K562 treated with DMSO at 1 percent for 4 hours (cell line): ENCODE results near the gene SLC4A1. TPM values are rescaled to one million over a fixed set of nuclear protein-coding genes. Genes with fewer than 3 reads are reported as not detected.

Source experiments
- total RNA-seq: library from RNA; unstranded; fragments of 300-600 nt; gene quantifications from 2 replicates; pipeline ENCODE4 v1.2.3, GENCODE V29; 2022; ENCODE audit not compliant: insufficient read depth

SLC4A1 gene
- 14.3 and 22.0 TPM in 2 replicates for total RNA-seq

GRCh38 chr17:44267818-44268490 lies at the start of gene SLC4A1:
SLC4A1 (minus strand) TSS chr17:44268135; CDS start chr17:44262866, 5,269 bp downstream.

DNA sequence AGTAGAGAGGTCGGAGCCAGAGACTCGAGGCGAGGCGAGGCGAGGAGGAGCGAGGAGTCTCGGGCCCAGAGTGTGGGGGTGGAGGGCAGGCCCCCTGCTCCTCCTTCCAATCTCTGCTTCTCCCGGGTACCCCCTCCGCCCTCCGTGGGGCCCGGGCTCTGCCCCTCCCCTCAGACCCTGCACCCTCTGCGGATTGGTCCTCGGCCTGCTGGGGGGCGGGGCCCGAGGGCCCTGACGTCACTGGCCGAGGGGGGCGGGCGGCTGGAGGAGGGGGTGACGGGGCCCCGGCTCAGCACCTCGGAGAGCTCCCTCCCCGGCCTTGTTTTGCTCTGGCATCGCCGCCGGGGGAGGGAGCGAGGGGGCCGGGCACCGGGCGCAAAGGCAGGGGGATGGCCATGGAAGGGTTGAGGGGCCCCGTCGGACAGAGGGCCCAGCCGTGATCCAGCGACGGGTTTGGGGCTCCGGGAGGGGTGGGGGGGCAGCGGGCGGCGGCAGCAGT lies 40.4 kb upstream of the SLC4A1 start, which contains the start of gene RUNDC3A:
Gene RUNDC3A (plus strand): TSS at position 282 of the 499 bp plus-strand sequence. CDS start 232 bp downstream, outside the sequence.

DNA sequence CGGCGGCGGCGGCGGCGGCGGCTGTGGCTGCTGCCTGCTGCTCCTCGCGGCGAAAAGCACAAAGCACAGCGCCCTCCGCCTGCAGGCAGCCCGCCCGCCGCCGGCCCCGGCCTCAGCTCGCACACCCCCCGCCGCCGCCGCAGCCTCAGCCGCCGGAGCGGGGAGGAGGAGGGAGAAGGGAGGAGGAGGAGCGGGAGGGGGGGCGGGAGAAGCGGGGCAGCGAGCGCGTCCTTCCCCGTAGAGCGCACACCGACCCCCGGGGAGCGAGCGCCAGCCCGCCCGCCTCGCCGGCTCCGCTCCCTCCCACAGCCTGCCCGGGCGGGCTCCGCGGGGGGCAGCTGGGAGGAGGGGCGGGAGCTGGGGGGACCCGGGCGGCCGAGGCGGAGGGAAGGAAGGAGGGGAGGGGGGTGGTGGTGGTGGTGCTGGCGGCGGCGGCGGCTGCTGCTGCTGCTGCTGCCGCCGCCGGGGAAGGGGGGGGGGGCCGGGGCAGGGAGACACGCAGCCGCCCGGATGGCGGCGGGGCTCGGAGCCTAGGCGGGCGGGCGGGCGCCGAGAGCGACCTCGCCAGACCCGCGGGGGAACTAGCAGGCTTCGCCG lies 48.2 kb downstream of the SLC4A1 start, which contains the start of gene UBTF:
Gene UBTF (minus strand): TSS at position 60 of the 597 bp plus-strand sequence. CDS start 1,446 bp downstream, outside the sequence.

DNA sequence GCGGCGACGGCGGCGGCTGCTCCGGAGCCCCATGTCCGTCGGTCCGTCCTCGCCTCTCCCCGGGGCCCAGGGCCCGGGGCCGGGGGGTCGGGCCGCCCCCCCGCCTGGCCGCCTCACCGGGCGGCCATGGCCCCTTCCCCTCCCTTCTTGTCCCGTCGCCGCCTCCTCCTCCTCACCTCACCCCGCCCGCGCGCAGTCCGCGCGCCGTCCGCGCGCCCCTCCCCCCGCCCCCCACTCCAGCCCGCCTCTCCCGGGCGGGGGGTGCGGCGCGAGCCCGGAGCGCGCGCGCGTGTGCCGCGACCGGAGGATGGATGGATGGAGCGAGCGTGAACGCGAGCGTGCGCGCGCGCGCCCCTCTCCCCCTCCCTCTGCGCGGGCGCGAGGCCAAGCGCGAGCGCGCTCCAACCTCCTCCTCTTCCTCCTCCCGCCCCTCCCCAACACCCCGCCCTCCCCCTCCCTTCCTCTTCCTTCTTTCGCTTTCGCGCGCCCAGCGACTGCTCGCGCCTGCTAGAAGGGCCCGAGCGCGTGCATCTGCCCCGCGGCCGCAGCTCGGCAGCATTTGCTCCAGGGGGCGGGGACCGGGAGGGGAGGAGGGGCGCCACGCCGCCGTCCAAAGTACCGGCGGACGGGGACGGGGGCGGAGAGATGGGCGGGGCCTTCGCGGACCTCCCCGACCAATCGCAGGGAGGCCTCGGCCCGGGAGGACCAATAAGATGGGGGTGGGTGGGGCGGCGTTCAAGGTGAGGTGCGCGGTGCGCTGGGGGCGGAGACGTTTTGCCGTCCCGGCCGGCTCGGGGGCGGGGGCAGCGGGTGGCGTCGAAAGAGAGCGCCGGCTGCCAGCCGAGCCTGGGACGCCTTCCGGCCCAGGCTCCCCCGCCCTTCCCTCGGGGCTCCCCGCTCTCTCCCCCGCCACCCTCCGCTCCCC lies 68.1 kb downstream of the SLC4A1 start, which contains the start of gene ATXN7L3:
Gene ATXN7L3 (minus strand): TSS at position 332 of the 925 bp plus-strand sequence. CDS start 1,814 bp downstream, outside the sequence.

Other genes with a start within 250 kb of the SLC4A1 start
- 23.5 and 32.5 TPM in 2 replicates for gene LSM12, start 201.5 kb downstream of the SLC4A1 start, total RNA-seq
- gene G6PC3, start 197.4 kb downstream of the SLC4A1 start, total RNA-seq: 38.8 TPM in 2 replicates
- gene HDAC5, start 144.5 kb downstream of the SLC4A1 start, total RNA-seq: 36.1 and 51.2 TPM in 2 replicates
- 9.9 and 11.4 TPM in 2 replicates for gene HROB, start 126.2 kb downstream of the SLC4A1 start, total RNA-seq
- not detected in 2 replicates for gene ASB16, start 97.4 kb downstream of the SLC4A1 start, total RNA-seq
- gene TMUB2, start 81.2 kb downstream of the SLC4A1 start, total RNA-seq: 21.4 and 22.4 TPM in 2 replicates
- gene ATXN7L3, start 68.3 kb downstream of the SLC4A1 start, total RNA-seq: 46.2 and 59.4 TPM in 2 replicates
- gene UBTF, start 48.5 kb downstream of the SLC4A1 start, total RNA-seq: 41.5 and 46.4 TPM in 2 replicates
- gene RUNDC3A, start 40.5 kb upstream of the SLC4A1 start, total RNA-seq: 3.0 TPM in 1 of 2 replicates, not detected in the other
- gene SLC25A39, start 56.7 kb upstream of the SLC4A1 start, total RNA-seq: 222 and 250 TPM in 2 replicates
- gene GRN, start 77.2 kb upstream of the SLC4A1 start, total RNA-seq: 253 and 280 TPM in 2 replicates
- 14.1 and 14.8 TPM in 2 replicates for gene FAM171A2, start 95.7 kb upstream of the SLC4A1 start, total RNA-seq
- 5.1 and 8.4 TPM in 2 replicates for gene ITGA2B, start 121.5 kb upstream of the SLC4A1 start, total RNA-seq
- 17.6 and 18.3 TPM in 2 replicates for gene GPATCH8, start 235.3 kb upstream of the SLC4A1 start, total RNA-seq